Measurements from ENCODE around the gene GPR146. TPM values are rescaled to one million over a fixed set of nuclear protein-coding genes. Genes with fewer than 3 reads are reported as not detected.

The GPR146 gene
- total and polyA plus RNA-seq, 2 of the 13 experiments (the other 11 are each of a cell fraction or from before 2014, with no cell fraction given) = 2.0 to 15.9 TPM

DNA sequence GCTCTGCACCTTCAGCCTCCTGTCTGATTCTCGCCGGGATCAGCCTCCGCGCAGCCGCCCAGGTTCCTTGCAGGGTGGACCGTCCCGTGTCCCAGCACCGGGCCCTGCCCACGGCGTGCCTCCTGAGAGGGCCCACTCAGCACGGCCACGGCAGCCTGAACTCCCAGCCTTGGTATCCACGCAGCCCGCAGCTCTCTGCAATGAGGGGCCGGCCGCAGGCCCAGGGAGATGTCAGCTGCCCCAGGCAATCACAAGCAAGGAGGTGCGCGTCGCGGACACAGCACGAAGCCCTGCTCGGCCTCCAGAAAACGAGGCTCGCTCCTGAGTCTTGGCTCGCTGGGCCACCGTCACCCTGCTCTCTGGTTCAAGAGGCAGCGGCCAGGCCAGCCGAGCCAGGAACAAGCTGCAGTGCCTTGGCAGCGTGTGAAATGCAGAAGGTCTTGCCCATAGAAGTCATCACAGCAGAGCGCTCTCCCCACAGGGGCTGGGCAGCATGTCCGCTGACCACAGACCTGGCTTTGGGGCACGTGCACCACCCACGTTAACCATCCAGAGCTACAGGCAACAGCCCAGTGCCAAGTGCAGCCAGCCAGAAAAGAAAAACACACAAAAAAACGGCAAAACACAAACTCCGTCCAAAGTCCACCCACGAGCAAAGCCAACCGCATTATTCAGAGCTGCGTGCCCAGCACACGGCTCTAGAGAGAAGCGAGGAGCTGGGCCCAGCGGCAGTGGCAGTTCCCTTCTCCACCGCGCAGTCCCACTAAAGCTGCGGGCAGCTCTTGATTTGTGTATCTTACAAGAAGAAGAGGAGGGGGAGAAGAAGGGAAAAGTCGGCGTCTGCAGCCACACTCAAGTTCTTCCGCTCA, 57.5 kb downstream of the GPR146 start (continued):
- no peak for TF ChIP-seq ZNF142 (CRISPR knock-in tag; IDR thresholded peaks at IDR 0.05)
- TF ChIP-seq, protein P1, sequence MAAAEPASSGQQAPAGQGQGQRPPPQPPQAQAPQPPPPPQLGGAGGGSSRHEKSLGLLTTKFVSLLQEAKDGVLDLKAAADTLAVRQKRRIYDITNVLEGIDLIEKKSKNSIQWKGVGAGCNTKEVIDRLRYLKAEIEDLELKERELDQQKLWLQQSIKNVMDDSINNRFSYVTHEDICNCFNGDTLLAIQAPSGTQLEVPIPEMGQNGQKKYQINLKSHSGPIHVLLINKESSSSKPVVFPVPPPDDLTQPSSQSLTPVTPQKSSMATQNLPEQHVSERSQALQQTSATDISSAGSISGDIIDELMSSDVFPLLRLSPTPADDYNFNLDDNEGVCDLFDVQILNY (CRISPR knock-in tag; conservative IDR thresholded peaks at IDR 0.05) = no peak; the same call in 1 of the 2 replicates
- 0 out of 2 replicates have a peak, but pooled peaks have one; percentile 31 for TF ChIP-seq ZNF136 (CRISPR knock-in tag; IDR thresholded peaks at IDR 0.05; ENCODE audit: low read depth)
- TF ChIP-seq HNF4A (CRISPR knock-in tag; IDR thresholded peaks at IDR 0.05) = peak; percentile 90
- TF ChIP-seq ZNF574 (CRISPR knock-in tag; IDR thresholded peaks at IDR 0.05) = peak; percentile 77
- TF ChIP-seq RELA (CRISPR knock-in tag; IDR thresholded peaks at IDR 0.05) = no peak
- TF ChIP-seq ZNF431 (CRISPR knock-in tag; IDR thresholded peaks at IDR 0.05; ENCODE audit: borderline replicate concordance, low read depth) = peak; percentile 68; the same call in 1 of the 2 replicates
- TF ChIP-seq ZSCAN9 (CRISPR knock-in tag; IDR thresholded peaks at IDR 0.05; ENCODE audit: borderline replicate concordance) = 0 out of 2 replicates have a peak, but pooled peaks have one; percentile 74
- TF ChIP-seq MBD4 (IDR thresholded peaks at IDR 0.05; ENCODE audit: borderline replicate concordance, low read length) = no peak
- TF ChIP-seq, protein P2, sequence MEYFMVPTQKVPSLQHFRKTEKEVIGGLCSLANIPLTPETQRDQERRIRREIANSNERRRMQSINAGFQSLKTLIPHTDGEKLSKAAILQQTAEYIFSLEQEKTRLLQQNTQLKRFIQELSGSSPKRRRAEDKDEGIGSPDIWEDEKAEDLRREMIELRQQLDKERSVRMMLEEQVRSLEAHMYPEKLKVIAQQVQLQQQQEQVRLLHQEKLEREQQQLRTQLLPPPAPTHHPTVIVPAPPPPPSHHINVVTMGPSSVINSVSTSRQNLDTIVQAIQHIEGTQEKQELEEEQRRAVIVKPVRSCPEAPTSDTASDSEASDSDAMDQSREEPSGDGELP (IDR thresholded peaks at IDR 0.05; ENCODE audit: borderline replicate concordance, low read depth) = no peak

Measured in HepG2 (cell line).